K562 (cell line): ENCODE results near the gene ZSCAN2. TPM values are rescaled to one million over a fixed set of nuclear protein-coding genes. Genes with fewer than 3 reads are reported as not detected.

ENCODE experiments used
- BACH1 ChIP-seq: fragments of 200-800 bp; sonication (Bioruptor generic); IDR thresholded peaks from 2 replicates; pipeline ENCODE4 v1.6.1; 2016; ENCODE audit warnings: missing genetic modification characterization, missing compliant biosample characterization
- ELF2 ChIP-seq: fragments of 250-450 bp; sonication (Bioruptor Pico); IDR thresholded peaks from 2 replicates; pipeline ENCODE4 v1.5.0; 2021; ENCODE audit warnings: mild to moderate bottlenecking
- ETV5 ChIP-seq: sonication (generic); formaldehyde crosslinking; IDR thresholded peaks from 2 replicates; pipeline ENCODE4 v1.4.0; 2020; ENCODE audit warnings: low read depth, mild to moderate bottlenecking, missing genetic modification reagents
- FOXO4 ChIP-seq: fragments of 450-650 bp; formaldehyde crosslinking; IDR thresholded peaks from 2 replicates; pipeline ENCODE4 v1.4.0; 2020; ENCODE audit warnings: mild to moderate bottlenecking, moderate library complexity
- GATA2 ChIP-seq: sonication (generic); formaldehyde crosslinking; IDR thresholded peaks from 2 replicates; pipeline ENCODE4 v1.4.0; 2020; ENCODE audit warnings: mild to moderate bottlenecking, missing genetic modification reagents
- GATAD2B ChIP-seq: fragments of 450-650 bp; IDR thresholded peaks from 2 replicates; pipeline ENCODE4 v1.6.1; 2017; ENCODE audit warnings: mild to moderate bottlenecking, borderline replicate concordance
- HNRNPH1 ChIP-seq: fragments of 200-400 bp; formaldehyde crosslinking; optimal IDR thresholded peaks from 2 replicates; pipeline ENCODE3; 2017; ENCODE audit warnings: low read depth, mild to moderate bottlenecking, low read length, moderate library complexity
- KLF1 ChIP-seq: fragments of 450-650 bp; IDR thresholded peaks from 2 replicates; pipeline ENCODE4 v1.6.1; 2016; ENCODE audit warnings: missing genetic modification characterization, missing compliant biosample characterization
- MAFF ChIP-seq: IDR thresholded peaks from 2 replicates; pipeline ENCODE4 v1.6.1; 2012; ENCODE audit warnings: low read length, improper control_type of control experiment
- MYC ChIP-seq, 2 experiments: fragments of 250-450 bp in 1 of 2; sonication (Bioruptor Pico) in 1 of 2; IDR thresholded peaks; 2 replicates each; pipeline versions ENCODE4 v1.5.1 to v1.6.1; 2012 to 2021; ENCODE audit warnings: low read depth in 2 of 2, borderline replicate concordance in 1 of 2, improper control_type of control experiment in 1 of 2, low read length in 1 of 2, mild to moderate bottlenecking in 1 of 2, moderate library complexity in 1 of 2
- NCOR1 ChIP-seq: fragments of 450-650 bp; IDR thresholded peaks from 2 replicates; pipeline ENCODE4 v1.6.1; 2016; ENCODE audit warnings: mild to moderate bottlenecking, moderate library complexity
- SMAD2 ChIP-seq: fragments of 150-350 bp; IDR thresholded peaks from 2 replicates; pipeline ENCODE4 v1.6.1; 2014; ENCODE audit warnings: low read depth, mild to moderate bottlenecking, low read length
- SMAD4 ChIP-seq: fragments of 250-450 bp; sonication (Bioruptor Pico); conservative IDR thresholded peaks from 2 replicates; pipeline ENCODE4 v1.8.0; 2021; ENCODE audit warnings: inconsistent platforms, mild to moderate bottlenecking, moderate library complexity
- SUPT5H ChIP-seq: fragments of 450-650 bp; IDR thresholded peaks from 2 replicates; pipeline ENCODE4 v1.6.1; 2016
- ZC3H8 ChIP-seq: fragments of 450-650 bp; IDR thresholded peaks from 2 replicates; pipeline ENCODE4 v1.6.1; 2017
- ZFP30 ChIP-seq: fragments of 250-450 bp; sonication (Bioruptor Pico); IDR thresholded peaks from 2 replicates; pipeline ENCODE4 v1.8.0; 2022; ENCODE audit warnings: moderate library complexity, mild to moderate bottlenecking, inconsistent platforms, borderline replicate concordance
- ZKSCAN8 ChIP-seq: fragments of 200-800 bp; sonication (Bioruptor generic); IDR thresholded peaks from 2 replicates; pipeline ENCODE4 v1.6.1; 2016; ENCODE audit warnings: missing genetic modification characterization, missing compliant biosample characterization
- ZNF785 ChIP-seq: fragments of 250-450 bp; sonication (Bioruptor Pico); IDR thresholded peaks from 2 replicates; pipeline ENCODE4 v1.4.0; 2020; ENCODE audit warnings: mild to moderate bottlenecking
- polyA plus RNA-seq, 8 experiments: library from polyadenylated mRNA; depleted of rRNA in 4 of 8; stranded (reverse) in 5 of 8; unstranded in 3 of 8; fragments of >200 nt; fragmentation: Nextera tagmentation in 2 of 8; fragmentation: Illumina TruSeq in 1 of 8; extraction: Ambion mirVana in 2 of 8; extraction: Trizol in 1 of 8; gene quantifications; 2 replicates each; pipeline versions ENCODE4 v1.2.1 to v1.2.3, GENCODE V29; 2011 to 2014; ENCODE audit warnings: inconsistent platforms in 1 of 8, missing spikeins in 1 of 8
- total RNA-seq, 7 experiments: library from RNA; depleted of rRNA in 6 of 7; stranded (reverse); fragments of >200 nt in 6 of 7; fragmentation: Illumina TruSeq in 2 of 7; extraction: Trizol in 2 of 7; gene quantifications; 2 replicates each; pipeline versions ENCODE4 v1.2.1 to v1.2.3, GENCODE V29; 2011 to 2021; ENCODE audit warnings: low replicate concordance in 1 of 7
- TF ChIP-seq, protein P1 (sequence below), 2 experiments: IDR thresholded peaks; 2 replicates each; pipeline ENCODE4 v1.6.1; 2011; ENCODE audit warnings: borderline replicate concordance in 1 of 2, control low read depth in 1 of 2, low read depth in 1 of 2, low read length in 1 of 2, mild to moderate bottlenecking in 1 of 2, mixed read lengths in 1 of 2, moderate library complexity in 1 of 2; ENCODE audit not compliant: insufficient read depth in 1 of 2, insufficient read length in 1 of 2, poor library complexity in 1 of 2, severe bottlenecking in 1 of 2; ENCODE audit errors: extremely low read depth in 1 of 2
- TF ChIP-seq, protein P2 (sequence below): fragments of 250-450 bp; sonication (Bioruptor Pico); IDR thresholded peaks from 2 replicates; pipeline ENCODE4 v1.4.0; 2020; ENCODE audit warnings: borderline replicate concordance
- TF ChIP-seq, protein P3 (sequence below): fragments of 250-450 bp; sonication (Bioruptor Pico); IDR thresholded peaks from 2 replicates; pipeline ENCODE4 v1.9.0; 2021; ENCODE audit warnings: mild to moderate bottlenecking, inconsistent platforms

Gene ZSCAN2
- total and polyA plus RNA-seq, 9 of the 15 experiments (the other 6 are each of a cell fraction or from before 2014, with no cell fraction given), result 1.7 to 14.2 (median 6.6) TPM

GRCh38 chr15:84600687-84601554, at the start of gene ZSCAN2 (continued):
- TF ChIP-seq, protein P1, sequence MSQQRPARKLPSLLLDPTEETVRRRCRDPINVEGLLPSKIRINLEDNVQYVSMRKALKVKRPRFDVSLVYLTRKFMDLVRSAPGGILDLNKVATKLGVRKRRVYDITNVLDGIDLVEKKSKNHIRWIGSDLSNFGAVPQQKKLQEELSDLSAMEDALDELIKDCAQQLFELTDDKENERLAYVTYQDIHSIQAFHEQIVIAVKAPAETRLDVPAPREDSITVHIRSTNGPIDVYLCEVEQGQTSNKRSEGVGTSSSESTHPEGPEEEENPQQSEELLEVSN (IDR thresholded peaks at IDR 0.05; ENCODE audit: borderline replicate concordance in 1 of 2, extremely low read depth in 1 of 2, insufficient read depth in 1 of 2, insufficient read length in 1 of 2, low read depth in 1 of 2, low read length in 1 of 2, poor library complexity in 1 of 2, severe bottlenecking in 1 of 2), result peak in 1 of 2 experiments; percentile 31
- TF ChIP-seq SMAD2, result no peak
- TF ChIP-seq SMAD4 (CRISPR knock-in tag), result no peak
- TF ChIP-seq FOXO4, result no peak
- TF ChIP-seq ETV5 (CRISPR knock-in tag), result no peak
- no peak for TF ChIP-seq ELF2 (CRISPR knock-in tag)
- peak; percentile 52; the same call in 1 of the 2 replicates for TF ChIP-seq SUPT5H
- peak; percentile 40; the same call in 1 of the 2 replicates for TF ChIP-seq MYC (IDR thresholded peaks at IDR 0.05; ENCODE audit: low read depth, low read length)
- TF ChIP-seq MYC (CRISPR knock-in tag; IDR thresholded peaks at IDR 0.05; ENCODE audit: borderline replicate concordance, low read depth), result no peak
- no peak for TF ChIP-seq KLF1
- no peak for TF ChIP-seq ZC3H8
- TF ChIP-seq ZKSCAN8 (CRISPR knock-in tag), result no peak
- TF ChIP-seq HNRNPH1, result no peak
- TF ChIP-seq, protein P2, sequence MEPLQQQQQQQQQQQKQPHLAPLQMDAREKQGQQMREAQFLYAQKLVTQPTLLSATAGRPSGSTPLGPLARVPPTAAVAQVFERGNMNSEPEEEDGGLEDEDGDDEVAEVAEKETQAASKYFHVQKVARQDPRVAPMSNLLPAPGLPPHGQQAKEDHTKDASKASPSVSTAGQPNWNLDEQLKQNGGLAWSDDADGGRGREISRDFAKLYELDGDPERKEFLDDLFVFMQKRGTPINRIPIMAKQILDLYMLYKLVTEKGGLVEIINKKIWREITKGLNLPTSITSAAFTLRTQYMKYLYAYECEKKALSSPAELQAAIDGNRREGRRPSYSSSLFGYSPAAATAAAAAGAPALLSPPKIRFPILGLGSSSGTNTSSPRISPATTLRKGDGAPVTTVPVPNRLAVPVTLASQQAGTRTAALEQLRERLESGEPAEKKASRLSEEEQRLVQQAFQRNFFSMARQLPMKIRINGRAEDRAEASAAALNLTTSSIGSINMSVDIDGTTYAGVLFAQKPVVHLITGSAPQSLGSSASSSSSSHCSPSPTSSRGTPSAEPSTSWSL (CRISPR knock-in tag), result no peak
- no peak for TF ChIP-seq NCOR1
- TF ChIP-seq BACH1, result no peak
- no peak for TF ChIP-seq ZFP30 (CRISPR knock-in tag)
- TF ChIP-seq GATA2 (CRISPR knock-in tag), result no peak
- no peak for TF ChIP-seq GATAD2B
- TF ChIP-seq MAFF, result peak; percentile 25; the same call in 1 of the 2 replicates
- TF ChIP-seq, protein P3, sequence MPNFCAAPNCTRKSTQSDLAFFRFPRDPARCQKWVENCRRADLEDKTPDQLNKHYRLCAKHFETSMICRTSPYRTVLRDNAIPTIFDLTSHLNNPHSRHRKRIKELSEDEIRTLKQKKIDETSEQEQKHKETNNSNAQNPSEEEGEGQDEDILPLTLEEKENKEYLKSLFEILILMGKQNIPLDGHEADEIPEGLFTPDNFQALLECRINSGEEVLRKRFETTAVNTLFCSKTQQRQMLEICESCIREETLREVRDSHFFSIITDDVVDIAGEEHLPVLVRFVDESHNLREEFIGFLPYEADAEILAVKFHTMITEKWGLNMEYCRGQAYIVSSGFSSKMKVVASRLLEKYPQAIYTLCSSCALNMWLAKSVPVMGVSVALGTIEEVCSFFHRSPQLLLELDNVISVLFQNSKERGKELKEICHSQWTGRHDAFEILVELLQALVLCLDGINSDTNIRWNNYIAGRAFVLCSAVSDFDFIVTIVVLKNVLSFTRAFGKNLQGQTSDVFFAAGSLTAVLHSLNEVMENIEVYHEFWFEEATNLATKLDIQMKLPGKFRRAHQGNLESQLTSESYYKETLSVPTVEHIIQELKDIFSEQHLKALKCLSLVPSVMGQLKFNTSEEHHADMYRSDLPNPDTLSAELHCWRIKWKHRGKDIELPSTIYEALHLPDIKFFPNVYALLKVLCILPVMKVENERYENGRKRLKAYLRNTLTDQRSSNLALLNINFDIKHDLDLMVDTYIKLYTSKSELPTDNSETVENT (CRISPR knock-in tag), result 0 out of 2 replicates have a peak, but pooled peaks have one; percentile 33
- no peak for TF ChIP-seq ZNF785 (CRISPR knock-in tag)
